ENCODE data around the gene SLC5A6. TPM values are rescaled to one million over a fixed set of nuclear protein-coding genes. Genes with fewer than 3 reads are reported as not detected.

Gene SLC5A6
- total and polyA plus RNA-seq, 8 donors, result 5.7 to 71.0 (median 21.4) TPM

GRCh38 chr2:27155069-27155520 lies 57.0 kb downstream of the SLC5A6 start:
- Histone ChIP-seq H3K9me3 (no peaks in the 10 kb centered on the region), H3K27ac (no peak overlapping the region), H3K4me1 (no peaks in the 10 kb centered on the region), H3K36me3 (no peaks in the 10 kb centered on the region), H3K27me3 (peaks cover 0 to 7% (median 0%) of the 10 kb centered on the region in 3 donors), H3K4me3 (no peak overlapping the region)
- WGBS, 5 donors, result 72 to 83% (median 78%) methylated on average over 9 of the region's 9 CpGs
- intact Hi-C loops (cut with DNase I; ENCODE audit: low total_unique reads), result no loop called here
- DNase-seq, result no peak
- no peak for TF ChIP-seq POLR2AphosphoS5 (IDR thresholded peaks at IDR 0.05)
- no peak for TF ChIP-seq POLR2A (IDR thresholded peaks at IDR 0.05)
- TF ChIP-seq EP300 (IDR thresholded peaks at IDR 0.05), result no peak
- TF ChIP-seq CTCF (IDR thresholded peaks at IDR 0.05), result no peak

DNA sequence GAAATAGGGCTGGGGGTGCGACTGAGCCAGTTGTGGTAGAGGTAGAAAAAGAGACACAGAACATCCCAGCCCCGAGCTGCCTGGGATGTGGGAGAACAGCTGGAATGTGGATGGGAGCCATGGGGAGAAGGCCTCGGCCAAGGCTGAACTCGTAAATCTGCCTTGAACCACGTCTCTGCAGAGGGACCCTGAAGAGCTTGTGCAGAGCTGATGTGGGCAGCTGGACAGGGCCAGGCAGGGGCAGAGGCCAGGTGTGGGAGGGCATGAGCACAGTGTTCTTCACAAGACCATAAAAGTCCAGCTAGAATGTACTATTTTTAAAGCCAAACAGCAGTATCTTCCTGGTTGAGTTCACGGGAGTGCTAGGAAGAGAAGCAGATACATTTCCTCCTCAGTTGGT lies 57.6 kb downstream of the SLC5A6 start:
- DNase-seq, result peak in 1 of 2 donors; percentile 36
- no peaks in the 10 kb centered on the region for H3K9me3 ChIP-seq
- H3K4me3 ChIP-seq, result no peak overlapping the region
- no peak overlapping the region for H3K27ac ChIP-seq
- H3K36me3 ChIP-seq, result no peaks in the 10 kb centered on the region
- WGBS, 5 donors, result 59 to 82% (median 76%) methylated on average over 6 of the region's 6 CpGs
- TF ChIP-seq EP300 (IDR thresholded peaks at IDR 0.05), result no peak
- TF ChIP-seq POLR2AphosphoS5 (IDR thresholded peaks at IDR 0.05), result no peak
- TF ChIP-seq CTCF (IDR thresholded peaks at IDR 0.05), result no peak
- TF ChIP-seq POLR2A (IDR thresholded peaks at IDR 0.05), result no peak
- peaks cover 0 to 12% (median 0%) of the 10 kb centered on the region in 3 donors for H3K27me3 ChIP-seq
- H3K4me1 ChIP-seq, result no peaks in the 10 kb centered on the region
- intact Hi-C loops (cut with DNase I; ENCODE audit: low total_unique reads), result no loop called here

DNA sequence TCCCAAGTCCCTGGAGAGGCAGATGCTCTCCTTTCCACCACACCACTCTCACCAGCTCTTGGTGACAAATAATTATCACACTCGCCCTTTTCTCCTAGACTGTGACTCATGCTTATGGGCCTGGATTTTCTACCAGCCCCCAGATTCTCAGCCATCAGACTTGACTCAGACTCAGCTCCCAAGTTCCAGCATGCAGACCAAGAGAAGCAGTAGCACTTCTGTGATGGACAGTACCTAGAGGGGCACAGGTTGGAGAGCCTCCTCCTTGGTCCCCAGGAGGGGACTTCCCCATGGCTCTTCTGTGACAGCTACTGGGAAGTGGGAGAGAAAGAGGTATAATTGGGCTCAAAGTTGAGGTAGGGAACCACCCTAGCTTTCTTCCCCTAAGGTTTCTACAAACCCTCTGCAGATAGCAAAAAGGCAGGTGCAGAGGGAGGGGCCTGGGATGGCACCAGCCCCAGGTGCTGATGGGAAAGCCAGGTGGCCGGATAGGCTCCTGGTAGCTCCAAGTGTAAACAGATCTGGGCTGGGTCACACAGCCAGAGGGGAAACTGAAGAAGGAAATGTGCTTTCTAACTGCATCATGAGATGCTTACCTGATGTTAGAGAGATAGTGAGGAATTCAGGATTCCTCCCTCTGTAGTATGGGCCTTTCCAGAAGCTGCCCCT lies 59.1 kb downstream of the SLC5A6 start:
- DNase-seq, result no peak
- no peak for TF ChIP-seq CTCF (IDR thresholded peaks at IDR 0.05)
- TF ChIP-seq POLR2A (IDR thresholded peaks at IDR 0.05), result no peak
- no peak for TF ChIP-seq EP300 (IDR thresholded peaks at IDR 0.05)
- no peak for TF ChIP-seq POLR2AphosphoS5 (IDR thresholded peaks at IDR 0.05)
- WGBS, 5 donors, result 48 to 65% (median 60%) methylated on average over 2 of the region's 2 CpGs
- peaks cover 0 to 25% (median 0%) of the 10 kb centered on the region in 3 donors for H3K27me3 ChIP-seq
- no peaks in the 10 kb centered on the region for H3K36me3 ChIP-seq
- no peak overlapping the region for H3K27ac ChIP-seq
- H3K4me1 ChIP-seq, result no peaks in the 10 kb centered on the region
- H3K4me3 ChIP-seq, result no peak overlapping the region
- no peaks in the 10 kb centered on the region for H3K9me3 ChIP-seq
- intact Hi-C loops (cut with DNase I; ENCODE audit: low total_unique reads), result no loop called here

DNA sequence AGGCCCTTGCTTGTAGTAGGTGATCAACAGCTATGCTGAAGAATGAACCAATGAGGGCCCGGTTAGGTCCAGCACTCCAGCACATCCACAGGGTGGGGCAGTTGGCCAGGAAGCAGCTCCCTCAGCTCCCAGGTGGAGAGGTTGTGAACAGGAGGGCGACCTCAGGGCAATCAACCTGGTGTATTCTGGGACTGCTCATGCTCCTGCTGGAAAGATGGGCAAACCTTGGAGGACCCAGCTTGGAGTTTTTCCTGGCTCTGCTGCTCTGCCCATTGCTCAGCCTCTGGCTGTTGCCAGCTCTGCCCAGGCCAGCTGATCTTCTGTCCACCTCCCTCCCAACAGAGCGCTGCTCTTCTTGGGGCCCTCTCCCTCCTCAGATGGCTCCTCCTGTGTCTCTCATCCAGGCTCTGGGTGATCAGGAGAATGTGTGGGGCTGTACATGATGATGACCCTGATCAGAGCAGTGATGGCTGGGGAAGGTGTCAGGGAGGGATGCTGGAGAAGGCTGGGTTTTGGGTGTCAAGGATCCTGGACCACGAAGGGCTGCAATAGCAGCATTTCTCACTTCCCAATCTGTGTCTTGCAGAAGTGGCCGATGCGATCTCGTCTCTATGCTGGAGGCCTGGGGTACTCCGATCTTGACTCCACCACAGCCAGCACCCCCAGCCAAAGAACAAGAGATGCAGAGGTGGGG lies 59.8 kb downstream of the SLC5A6 start:
- no peak overlapping the region for H3K27ac ChIP-seq
- peaks cover 0 to 26% (median 0%) of the 10 kb centered on the region in 3 donors for H3K27me3 ChIP-seq
- no peak for TF ChIP-seq POLR2AphosphoS5 (IDR thresholded peaks at IDR 0.05)
- TF ChIP-seq EP300 (IDR thresholded peaks at IDR 0.05), result no peak
- TF ChIP-seq POLR2A (IDR thresholded peaks at IDR 0.05), result no peak
- no peak for TF ChIP-seq CTCF (IDR thresholded peaks at IDR 0.05)
- 77 to 85% (median 81%) methylated on average over 8 of the region's 8 CpGs for WGBS, 5 donors
- H3K9me3 ChIP-seq, result no peaks in the 10 kb centered on the region
- no peaks in the 10 kb centered on the region for H3K4me1 ChIP-seq
- DNase-seq, result no peak
- H3K36me3 ChIP-seq, result no peaks in the 10 kb centered on the region
- no peak overlapping the region for H3K4me3 ChIP-seq
- intact Hi-C loops (cut with DNase I; ENCODE audit: low total_unique reads), result no loop called here

Measured in stomach (tissue), 9 donors.